Fibroblast of the aortic adventitia (primary cell): ENCODE measurements around the gene ARL5C. TPM values are rescaled to one million over a fixed set of nuclear protein-coding genes. Genes with fewer than 3 reads are reported as not detected.
"Not testable (repeated sequence)": the region's sequence is repeated elsewhere in the genome, so short reads cannot be mapped to it uniquely, and the experiment has no call there.

ENCODE experiments used
- DNase-seq: peaks from one replicate; pipeline ENCODE4 v3.0.0-alpha.2; 2010; ENCODE audit warnings: low read depth
- H3K4me3 ChIP-seq: 2 replicates; pipeline ENCODE4 v1.5.1; 2011; ENCODE audit warnings: low read depth, mild to moderate bottlenecking, control low read depth, low read length, moderate library complexity
- total RNA-seq: library from RNA; depleted of rRNA; stranded (reverse); fragments of >200 nt; gene quantifications from 2 replicates; pipeline ENCODE4 v1.2.3, GENCODE V29; 2012; ENCODE audit warnings: low replicate concordance
- TF ChIP-seq, protein P1 (sequence below): IDR thresholded peaks from 2 replicates; pipeline ENCODE4 v1.5.1; 2011; ENCODE audit warnings: mild to moderate bottlenecking, low read length, control low read depth, inconsistent platforms; ENCODE audit not compliant: insufficient read depth

The ARL5C gene
- total RNA-seq, 1 donor = not detected

GRCh38 chr17:39173526-39174274, 7.7 kb upstream of the ARL5C start:
- TF ChIP-seq, protein P1, sequence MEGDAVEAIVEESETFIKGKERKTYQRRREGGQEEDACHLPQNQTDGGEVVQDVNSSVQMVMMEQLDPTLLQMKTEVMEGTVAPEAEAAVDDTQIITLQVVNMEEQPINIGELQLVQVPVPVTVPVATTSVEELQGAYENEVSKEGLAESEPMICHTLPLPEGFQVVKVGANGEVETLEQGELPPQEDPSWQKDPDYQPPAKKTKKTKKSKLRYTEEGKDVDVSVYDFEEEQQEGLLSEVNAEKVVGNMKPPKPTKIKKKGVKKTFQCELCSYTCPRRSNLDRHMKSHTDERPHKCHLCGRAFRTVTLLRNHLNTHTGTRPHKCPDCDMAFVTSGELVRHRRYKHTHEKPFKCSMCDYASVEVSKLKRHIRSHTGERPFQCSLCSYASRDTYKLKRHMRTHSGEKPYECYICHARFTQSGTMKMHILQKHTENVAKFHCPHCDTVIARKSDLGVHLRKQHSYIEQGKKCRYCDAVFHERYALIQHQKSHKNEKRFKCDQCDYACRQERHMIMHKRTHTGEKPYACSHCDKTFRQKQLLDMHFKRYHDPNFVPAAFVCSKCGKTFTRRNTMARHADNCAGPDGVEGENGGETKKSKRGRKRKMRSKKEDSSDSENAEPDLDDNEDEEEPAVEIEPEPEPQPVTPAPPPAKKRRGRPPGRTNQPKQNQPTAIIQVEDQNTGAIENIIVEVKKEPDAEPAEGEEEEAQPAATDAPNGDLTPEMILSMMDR = no peak
- no peak for DNase-seq
- H3K4me3 ChIP-seq = no peak overlapping the region

GRCh38 chr17:39173080-39173479, 7.1 kb upstream of the ARL5C start:
- TF ChIP-seq, protein P1 = no peak
- H3K4me3 ChIP-seq = no peak overlapping the region
- DNase-seq = no peak

GRCh38 chr17:39171933-39172332, 6.0 kb upstream of the ARL5C start:
- TF ChIP-seq, protein P1 = no peak
- no peak for DNase-seq
- H3K4me3 ChIP-seq = no peak overlapping the region

- no peak overlapping the region for H3K4me3 ChIP-seq
- TF ChIP-seq, protein P1 = no peak
- DNase-seq = no peak
Observed at GRCh38 chr17:39170558-39170957, 4.6 kb upstream of the ARL5C start.

DNA sequence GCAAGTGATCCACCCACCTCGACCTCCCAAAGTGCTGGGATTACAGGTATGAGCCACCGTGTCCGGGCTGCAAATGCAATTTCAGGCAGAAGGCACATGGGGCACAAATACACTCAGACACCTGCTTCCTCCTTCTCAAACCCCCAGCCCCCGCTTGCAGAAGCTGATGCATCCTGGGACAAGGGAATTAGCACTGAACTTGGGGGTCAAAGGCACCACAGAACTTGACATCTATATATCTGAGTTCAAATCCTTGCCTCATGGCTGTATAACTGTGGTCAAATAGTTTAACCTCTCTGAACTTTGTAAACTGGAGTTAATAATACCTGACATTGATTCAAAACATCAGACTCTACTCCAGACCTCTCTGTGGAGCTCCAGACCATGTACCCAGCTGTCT, 4.1 kb upstream of the ARL5C start:
- no peak for DNase-seq
- no peak overlapping the region for H3K4me3 ChIP-seq
- TF ChIP-seq, protein P1 = no peak

GRCh38 chr17:39169518-39169917, 3.6 kb upstream of the ARL5C start:
- DNase-seq = no peak
- TF ChIP-seq, protein P1 = no peak
- H3K4me3 ChIP-seq = no peak overlapping the region

DNA sequence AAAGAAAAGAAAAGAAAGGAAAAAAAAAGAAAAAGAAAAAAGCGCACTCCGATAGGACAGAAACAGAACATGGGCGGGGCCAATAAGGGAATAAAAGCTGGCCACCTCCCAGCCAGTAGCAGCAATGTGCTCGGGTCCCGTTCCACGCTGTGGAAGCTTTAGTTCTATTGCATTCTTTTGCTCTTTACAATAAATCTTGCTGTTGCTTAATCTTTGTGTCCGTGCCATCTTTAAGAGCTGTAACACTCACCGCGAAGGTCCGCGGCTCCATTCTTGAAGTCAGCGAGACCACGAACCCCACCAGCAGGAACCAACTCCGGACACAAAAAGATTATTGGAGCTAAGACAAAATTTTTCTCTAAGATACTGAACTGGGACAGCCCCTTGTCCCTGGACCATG, 3.1 kb upstream of the ARL5C start:
- DNase-seq = no peak
- no peak overlapping the region for H3K4me3 ChIP-seq
- TF ChIP-seq, protein P1 = no peak

DNA sequence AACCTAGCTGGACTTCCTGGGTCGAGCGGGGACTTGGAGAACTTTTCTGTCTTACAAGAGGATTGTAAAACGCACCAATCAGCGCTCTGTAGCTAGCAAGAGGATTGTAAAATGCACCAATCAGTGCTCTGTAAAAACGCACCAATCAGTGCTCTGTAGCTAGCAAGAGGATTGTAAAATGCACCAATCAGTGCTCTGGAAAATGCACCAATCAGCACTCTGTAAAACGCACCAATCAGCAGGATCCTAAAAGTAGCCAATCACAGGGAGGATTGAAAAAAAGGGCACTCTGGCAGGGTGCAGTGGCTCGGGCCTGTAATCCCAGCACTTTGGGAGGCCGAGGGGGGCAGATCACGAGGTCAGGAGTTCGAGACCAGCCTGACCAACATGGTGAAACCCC, 2.5 kb upstream of the ARL5C start:
- not testable (repeated sequence) for H3K4me3 ChIP-seq, DNase-seq
